ENCODE data around the gene EVI5L.
A peak's percentile ranks its signal among the peaks of the same experiment; 100 is the strongest.

EVI5L gene

DNA sequence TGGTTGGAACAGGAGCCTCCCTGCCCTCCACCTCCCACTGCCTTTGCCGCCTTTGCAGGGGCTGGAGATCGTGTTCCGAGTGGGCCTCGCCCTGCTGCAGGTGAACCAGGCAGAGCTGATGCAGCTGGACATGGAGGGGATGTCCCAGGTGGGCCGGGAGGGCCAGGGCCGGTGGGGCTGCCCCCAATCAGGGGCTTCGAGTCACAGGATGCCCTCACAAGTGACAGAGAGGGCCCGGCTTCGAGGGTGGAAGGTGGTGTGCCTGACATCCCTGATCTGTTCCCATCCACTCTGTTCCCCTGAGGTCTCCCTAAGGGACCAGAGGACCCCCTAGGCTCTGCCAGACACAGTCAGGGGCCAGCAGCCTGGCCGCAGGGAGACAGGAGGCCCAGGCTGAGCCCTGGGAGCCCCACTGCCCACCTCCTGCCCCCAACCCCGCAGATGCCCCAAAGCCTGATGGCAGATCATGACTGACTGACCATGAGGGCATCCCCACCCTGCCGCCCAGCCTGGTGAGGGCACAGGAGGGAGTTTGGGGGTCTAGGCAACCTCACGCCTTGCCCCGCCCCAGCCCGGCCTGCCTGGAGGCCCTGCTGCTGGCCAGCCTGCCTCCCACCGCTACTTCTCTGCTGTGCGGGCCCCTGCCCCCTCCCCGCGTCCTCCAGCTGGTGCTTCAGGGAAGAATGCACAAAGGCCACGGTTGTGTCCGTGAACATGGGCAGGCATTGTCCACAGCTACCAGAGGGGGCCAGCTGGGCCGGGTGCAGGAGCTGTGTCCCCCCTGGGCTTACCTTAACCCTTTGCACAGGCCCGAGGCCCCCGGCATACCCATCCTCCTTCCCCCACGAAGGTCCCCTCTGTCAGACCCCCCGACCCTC, 21.8 kb downstream of the EVI5L start:
- DNase-seq (ENCODE audit: extremely low read depth, low read depth): no peak
- TF ChIP-seq, protein P1, sequence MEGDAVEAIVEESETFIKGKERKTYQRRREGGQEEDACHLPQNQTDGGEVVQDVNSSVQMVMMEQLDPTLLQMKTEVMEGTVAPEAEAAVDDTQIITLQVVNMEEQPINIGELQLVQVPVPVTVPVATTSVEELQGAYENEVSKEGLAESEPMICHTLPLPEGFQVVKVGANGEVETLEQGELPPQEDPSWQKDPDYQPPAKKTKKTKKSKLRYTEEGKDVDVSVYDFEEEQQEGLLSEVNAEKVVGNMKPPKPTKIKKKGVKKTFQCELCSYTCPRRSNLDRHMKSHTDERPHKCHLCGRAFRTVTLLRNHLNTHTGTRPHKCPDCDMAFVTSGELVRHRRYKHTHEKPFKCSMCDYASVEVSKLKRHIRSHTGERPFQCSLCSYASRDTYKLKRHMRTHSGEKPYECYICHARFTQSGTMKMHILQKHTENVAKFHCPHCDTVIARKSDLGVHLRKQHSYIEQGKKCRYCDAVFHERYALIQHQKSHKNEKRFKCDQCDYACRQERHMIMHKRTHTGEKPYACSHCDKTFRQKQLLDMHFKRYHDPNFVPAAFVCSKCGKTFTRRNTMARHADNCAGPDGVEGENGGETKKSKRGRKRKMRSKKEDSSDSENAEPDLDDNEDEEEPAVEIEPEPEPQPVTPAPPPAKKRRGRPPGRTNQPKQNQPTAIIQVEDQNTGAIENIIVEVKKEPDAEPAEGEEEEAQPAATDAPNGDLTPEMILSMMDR (IDR thresholded peaks at IDR 0.05; ENCODE audit: low read depth, low read length): no peak

- no peak for DNase-seq (ENCODE audit: extremely low read depth, low read depth)
These were observed 23.1 kb downstream of the EVI5L start for GRCh38 chr19:7852851-7853769.

GRCh38 chr19:7853770-7854128, 23.7 kb downstream of the EVI5L start:
- DNase-seq (ENCODE audit: extremely low read depth, low read depth): no peak
- TF ChIP-seq, protein P1 (IDR thresholded peaks at IDR 0.05; ENCODE audit: low read depth, low read length): no peak

More at GRCh38 chr19:7852851-7853769, 23.1 kb downstream of the EVI5L start:
- TF ChIP-seq, protein P1 (IDR thresholded peaks at IDR 0.05; ENCODE audit: low read depth, low read length): peak; percentile 72

GRCh38 chr19:7855426-7856108, 25.5 kb downstream of the EVI5L start:
- TF ChIP-seq, protein P1 (IDR thresholded peaks at IDR 0.05; ENCODE audit: low read depth, low read length): no peak

DNA sequence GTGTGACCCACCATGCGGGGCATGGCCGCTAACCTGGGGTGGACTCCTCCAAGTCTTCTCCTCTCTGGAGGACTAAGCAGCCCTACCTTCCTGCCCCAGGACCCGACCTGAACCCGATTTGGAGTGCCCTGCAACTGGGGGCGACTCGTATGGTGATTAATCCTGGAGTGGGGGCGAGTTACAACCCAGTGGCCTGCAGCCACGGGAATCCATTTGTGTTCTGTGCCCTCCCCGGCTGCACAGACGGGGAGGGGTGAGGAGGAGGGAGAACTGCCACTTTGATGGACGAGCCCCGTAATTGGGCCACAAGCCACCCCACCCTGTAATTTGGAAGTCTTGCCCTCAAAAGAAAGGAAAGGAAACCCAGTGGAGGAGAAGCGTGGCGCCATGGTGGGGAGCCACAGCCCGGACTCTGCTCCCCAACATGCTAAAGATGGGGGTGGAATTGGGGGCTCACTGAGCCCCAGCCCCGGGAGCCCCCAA, 26.1 kb downstream of the EVI5L start:
- no peak for DNase-seq (ENCODE audit: extremely low read depth, low read depth)
- TF ChIP-seq, protein P1 (IDR thresholded peaks at IDR 0.05; ENCODE audit: low read depth, low read length): no peak

More at GRCh38 chr19:7855426-7856108, 25.5 kb downstream of the EVI5L start:
- DNase-seq (ENCODE audit: extremely low read depth, low read depth): no peak

GRCh38 chr19:7856679-7857663, 27.0 kb downstream of the EVI5L start:
- DNase-seq (ENCODE audit: extremely low read depth, low read depth): no peak
- TF ChIP-seq, protein P1 (IDR thresholded peaks at IDR 0.05; ENCODE audit: low read depth, low read length): no peak

Data from AG09319 (cell line).